GM12878 (cell line): Measurements from ENCODE around the gene RAI2.

Experiments
- ASH2L ChIP-seq: fragments of 300-600, 200-600 bp; sonication (generic); IDR thresholded peaks from 2 replicates; pipeline ENCODE4 v1.6.1; 2017; ENCODE audit warnings: low read depth, mild to moderate bottlenecking, borderline replicate concordance
- HDAC6 ChIP-seq: fragments of 200-600 bp; sonication (generic); IDR thresholded peaks from one replicate; pipeline ENCODE4 v1.8.0; 2017; ENCODE audit warnings: antibody characterized with exemption; ENCODE audit not compliant: unreplicated experiment
- MYC ChIP-seq: IDR thresholded peaks from 2 replicates; pipeline ENCODE4 v1.6.1; 2011; ENCODE audit warnings: mild to moderate bottlenecking, low read length, moderate library complexity, inconsistent platforms; ENCODE audit not compliant: insufficient read depth, insufficient replicate concordance, insufficient read length, severe bottlenecking
- NFXL1 ChIP-seq: fragments of 450-650 bp; IDR thresholded peaks from 2 replicates; pipeline ENCODE4 v1.6.1; 2017; ENCODE audit warnings: antibody characterized with exemption, mild to moderate bottlenecking, borderline replicate concordance
- POLR2A ChIP-seq: IDR thresholded peaks from 2 replicates; pipeline ENCODE4 v1.6.1; 2011; ENCODE audit warnings: low read depth, mild to moderate bottlenecking, low read length
- RFX5 ChIP-seq: IDR thresholded peaks from 2 replicates; pipeline ENCODE4 v1.6.1; 2011; ENCODE audit warnings: low read depth, low read length, improper control_type of control experiment
- SMC3 ChIP-seq: IDR thresholded peaks from 2 replicates; pipeline ENCODE4 v1.6.1; 2011; ENCODE audit warnings: low read length, improper control_type of control experiment, borderline replicate concordance
- TARDBP ChIP-seq: IDR thresholded peaks from 2 replicates; pipeline ENCODE4 v1.6.1; 2016; ENCODE audit warnings: borderline replicate concordance
- TF ChIP-seq, protein P1 (sequence below): IDR thresholded peaks from 2 replicates; pipeline ENCODE4 v1.6.1; 2011; ENCODE audit warnings: low read depth, low read length, improper control_type of control experiment, borderline replicate concordance
- TF ChIP-seq, protein P2 (sequence below), 3 experiments: IDR thresholded peaks in 2 of 3; conservative IDR thresholded peaks in 1 of 3; 2 replicates each; pipeline ENCODE4 v1.5.1; 2011; ENCODE audit warnings: low read depth in 3 of 3, low read length in 3 of 3, mild to moderate bottlenecking in 3 of 3, control low read depth in 2 of 3, moderate library complexity in 2 of 3, inconsistent platforms in 1 of 3, mixed read lengths in 1 of 3; ENCODE audit not compliant: control insufficient read depth in 2 of 3, insufficient read depth in 1 of 3; ENCODE audit errors: extremely low read depth in 1 of 3
- TF ChIP-seq, protein P3 (sequence below): fragments of 450-650 bp; IDR thresholded peaks from 2 replicates; pipeline ENCODE4 v1.6.1; 2018; ENCODE audit warnings: borderline replicate concordance, mild to moderate bottlenecking; ENCODE audit not compliant: partially characterized antibody
- TF ChIP-seq, protein P4 (sequence below): fragments of 450-650 bp; IDR thresholded peaks from 2 replicates; pipeline ENCODE4 v1.6.1; 2014; ENCODE audit warnings: mild to moderate bottlenecking

DNA sequence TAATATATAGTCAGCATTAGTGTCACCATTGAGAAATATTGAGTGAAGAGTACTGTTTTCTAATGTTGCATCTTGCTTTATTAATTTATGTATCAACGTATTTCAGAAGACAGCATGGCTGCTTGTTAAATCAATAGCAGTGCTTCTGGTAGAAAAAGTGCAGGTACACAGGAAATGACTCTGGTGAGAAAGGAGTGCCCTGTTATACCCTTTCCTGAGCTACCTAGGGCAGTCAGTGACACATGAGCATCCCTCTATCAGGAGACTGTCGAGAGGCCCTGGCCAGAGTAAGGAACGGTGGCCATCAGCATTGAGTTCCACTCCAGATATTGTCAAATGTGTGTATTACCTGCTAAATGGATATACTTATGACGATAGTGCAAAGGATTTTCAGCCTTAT lies 81.7 kb downstream of the RAI2 start:
- TF ChIP-seq HDAC6, result no peak
- no peak for TF ChIP-seq ASH2L
- TF ChIP-seq, protein P1, sequence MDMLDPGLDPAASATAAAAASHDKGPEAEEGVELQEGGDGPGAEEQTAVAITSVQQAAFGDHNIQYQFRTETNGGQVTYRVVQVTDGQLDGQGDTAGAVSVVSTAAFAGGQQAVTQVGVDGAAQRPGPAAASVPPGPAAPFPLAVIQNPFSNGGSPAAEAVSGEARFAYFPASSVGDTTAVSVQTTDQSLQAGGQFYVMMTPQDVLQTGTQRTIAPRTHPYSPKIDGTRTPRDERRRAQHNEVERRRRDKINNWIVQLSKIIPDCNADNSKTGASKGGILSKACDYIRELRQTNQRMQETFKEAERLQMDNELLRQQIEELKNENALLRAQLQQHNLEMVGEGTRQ, result no peak
- TF ChIP-seq NFXL1, result no peak
- TF ChIP-seq, protein P2, sequence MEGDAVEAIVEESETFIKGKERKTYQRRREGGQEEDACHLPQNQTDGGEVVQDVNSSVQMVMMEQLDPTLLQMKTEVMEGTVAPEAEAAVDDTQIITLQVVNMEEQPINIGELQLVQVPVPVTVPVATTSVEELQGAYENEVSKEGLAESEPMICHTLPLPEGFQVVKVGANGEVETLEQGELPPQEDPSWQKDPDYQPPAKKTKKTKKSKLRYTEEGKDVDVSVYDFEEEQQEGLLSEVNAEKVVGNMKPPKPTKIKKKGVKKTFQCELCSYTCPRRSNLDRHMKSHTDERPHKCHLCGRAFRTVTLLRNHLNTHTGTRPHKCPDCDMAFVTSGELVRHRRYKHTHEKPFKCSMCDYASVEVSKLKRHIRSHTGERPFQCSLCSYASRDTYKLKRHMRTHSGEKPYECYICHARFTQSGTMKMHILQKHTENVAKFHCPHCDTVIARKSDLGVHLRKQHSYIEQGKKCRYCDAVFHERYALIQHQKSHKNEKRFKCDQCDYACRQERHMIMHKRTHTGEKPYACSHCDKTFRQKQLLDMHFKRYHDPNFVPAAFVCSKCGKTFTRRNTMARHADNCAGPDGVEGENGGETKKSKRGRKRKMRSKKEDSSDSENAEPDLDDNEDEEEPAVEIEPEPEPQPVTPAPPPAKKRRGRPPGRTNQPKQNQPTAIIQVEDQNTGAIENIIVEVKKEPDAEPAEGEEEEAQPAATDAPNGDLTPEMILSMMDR (IDR thresholded peaks at IDR 0.05 in 2 of 3, conservative IDR thresholded peaks at IDR 0.05 in 1 of 3; ENCODE audit: control insufficient read depth in 2 of 3, extremely low read depth in 1 of 3, insufficient read depth in 1 of 3, low read depth in 3 of 3, low read length in 3 of 3), result no peak
- no peak for TF ChIP-seq RFX5
- TF ChIP-seq SMC3, result no peak
- TF ChIP-seq TARDBP, result no peak
- TF ChIP-seq, protein P3, sequence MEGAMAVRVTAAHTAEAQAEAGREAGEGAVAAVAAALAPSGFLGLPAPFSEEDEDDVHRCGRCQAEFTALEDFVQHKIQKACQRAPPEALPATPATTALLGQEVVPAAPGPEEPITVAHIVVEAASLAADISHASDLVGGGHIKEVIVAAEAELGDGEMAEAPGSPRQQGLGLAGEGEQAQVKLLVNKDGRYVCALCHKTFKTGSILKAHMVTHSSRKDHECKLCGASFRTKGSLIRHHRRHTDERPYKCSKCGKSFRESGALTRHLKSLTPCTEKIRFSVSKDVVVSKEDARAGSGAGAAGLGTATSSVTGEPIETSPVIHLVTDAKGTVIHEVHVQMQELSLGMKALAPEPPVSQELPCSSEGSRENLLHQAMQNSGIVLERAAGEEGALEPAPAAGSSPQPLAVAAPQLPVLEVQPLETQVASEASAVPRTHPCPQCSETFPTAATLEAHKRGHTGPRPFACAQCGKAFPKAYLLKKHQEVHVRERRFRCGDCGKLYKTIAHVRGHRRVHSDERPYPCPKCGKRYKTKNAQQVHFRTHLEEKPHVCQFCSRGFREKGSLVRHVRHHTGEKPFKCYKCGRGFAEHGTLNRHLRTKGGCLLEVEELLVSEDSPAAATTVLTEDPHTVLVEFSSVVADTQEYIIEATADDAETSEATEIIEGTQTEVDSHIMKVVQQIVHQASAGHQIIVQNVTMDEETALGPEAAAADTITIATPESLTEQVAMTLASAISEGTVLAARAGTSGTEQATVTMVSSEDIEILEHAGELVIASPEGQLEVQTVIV, result no peak
- TF ChIP-seq MYC, result no peak
- TF ChIP-seq, protein P4, sequence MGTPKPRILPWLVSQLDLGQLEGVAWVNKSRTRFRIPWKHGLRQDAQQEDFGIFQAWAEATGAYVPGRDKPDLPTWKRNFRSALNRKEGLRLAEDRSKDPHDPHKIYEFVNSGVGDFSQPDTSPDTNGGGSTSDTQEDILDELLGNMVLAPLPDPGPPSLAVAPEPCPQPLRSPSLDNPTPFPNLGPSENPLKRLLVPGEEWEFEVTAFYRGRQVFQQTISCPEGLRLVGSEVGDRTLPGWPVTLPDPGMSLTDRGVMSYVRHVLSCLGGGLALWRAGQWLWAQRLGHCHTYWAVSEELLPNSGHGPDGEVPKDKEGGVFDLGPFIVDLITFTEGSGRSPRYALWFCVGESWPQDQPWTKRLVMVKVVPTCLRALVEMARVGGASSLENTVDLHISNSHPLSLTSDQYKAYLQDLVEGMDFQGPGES, result no peak
- TF ChIP-seq POLR2A, result no peak
